LNCAP (cell line): Measurements from ENCODE around the gene TSPAN4.

Source experiments
- CTCF ChIP-seq: fragments of 450-650 bp; IDR thresholded peaks from 2 replicates; pipeline ENCODE4 v1.5.1; 2017; ENCODE audit warnings: mild to moderate bottlenecking

Gene TSPAN4

DNA sequence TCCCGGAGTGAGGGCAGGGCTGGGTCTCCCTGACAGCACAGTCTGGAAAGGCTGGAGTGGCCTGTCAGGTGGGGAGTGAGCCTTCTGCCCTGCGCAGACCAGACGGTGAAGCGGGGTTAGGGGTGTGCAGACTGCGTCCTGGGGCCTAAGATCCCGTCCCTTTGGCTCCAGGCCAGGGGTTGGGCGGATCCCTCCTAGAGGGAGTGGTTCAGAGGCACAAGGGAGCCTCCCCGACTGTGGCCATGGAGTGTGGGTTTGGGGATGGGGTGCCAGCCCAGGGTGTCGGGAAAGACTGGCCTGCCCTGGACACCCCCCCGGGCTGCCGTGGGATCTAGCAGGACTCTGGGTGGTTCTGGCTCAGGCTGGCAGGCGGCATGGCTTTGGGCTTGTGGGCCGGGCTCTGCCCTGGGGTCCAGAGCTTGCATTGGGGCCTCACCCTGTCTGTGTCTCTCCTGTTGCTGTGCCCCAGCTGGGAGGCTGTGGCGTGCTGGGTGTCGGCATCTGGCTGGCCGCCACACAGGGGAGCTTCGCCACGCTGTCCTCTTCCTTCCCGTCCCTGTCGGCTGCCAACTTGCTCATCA is 19.5 kb downstream of the TSPAN4 start:
- TF ChIP-seq CTCF, result no peak

DNA sequence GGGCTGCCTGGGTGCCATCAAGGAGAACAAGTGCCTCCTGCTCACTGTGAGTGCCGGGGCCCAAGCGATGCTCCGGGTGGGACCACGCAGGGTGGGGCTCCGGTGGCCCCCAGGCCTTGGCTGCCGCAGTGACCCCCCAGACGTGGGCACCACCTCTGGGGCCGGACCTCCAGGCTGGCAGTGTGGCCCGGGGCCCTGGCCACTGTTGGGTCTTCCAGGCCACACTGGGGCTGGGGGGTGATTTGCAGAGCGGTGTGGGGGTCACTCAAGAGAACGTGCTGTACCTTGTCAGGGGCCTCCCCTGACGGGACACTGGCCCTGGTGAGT is 20.0 kb downstream of the TSPAN4 start:
- TF ChIP-seq CTCF, result no peak

DNA sequence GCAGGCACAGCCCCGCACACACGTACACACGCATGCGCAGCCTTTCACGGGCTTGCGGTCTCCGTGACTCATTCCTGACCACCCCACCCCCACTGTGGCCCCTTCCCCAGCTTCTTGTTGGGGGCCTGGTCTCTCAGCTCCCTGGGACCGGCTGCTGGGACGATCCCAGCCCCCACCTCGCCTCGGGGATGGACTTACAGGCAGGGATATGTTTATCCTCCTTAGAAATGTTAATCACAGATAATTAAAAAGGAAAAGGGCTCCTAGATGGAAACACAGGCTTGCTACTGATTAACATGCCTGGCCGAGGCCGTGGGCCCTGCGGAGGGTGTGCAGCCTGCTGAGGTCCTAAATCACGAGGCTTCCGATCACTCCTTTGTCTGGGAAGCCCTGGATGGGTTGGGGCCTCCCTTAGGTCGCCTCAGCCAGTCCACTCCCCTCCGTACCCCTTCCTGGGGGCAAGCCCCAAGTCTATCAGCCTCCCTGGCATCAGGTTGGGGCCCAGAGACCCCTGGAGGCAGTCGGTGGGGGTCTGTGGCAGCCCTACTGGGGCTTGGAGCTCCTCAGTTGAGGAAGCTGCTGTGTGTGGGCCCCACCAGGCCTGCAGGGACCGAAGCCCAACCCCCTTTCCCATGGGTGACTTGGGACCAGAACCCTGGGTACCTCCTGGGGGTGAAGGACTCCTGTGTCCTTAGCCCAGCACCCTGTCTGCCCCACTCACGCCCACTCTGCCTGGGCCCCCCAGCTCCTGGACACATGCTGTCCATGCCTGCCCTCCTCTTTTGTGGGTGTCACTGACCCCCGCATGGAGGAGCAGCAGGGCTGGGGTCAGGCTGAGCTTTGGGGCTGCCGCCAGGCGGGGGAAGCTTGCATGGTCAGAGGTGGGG is 20.6 kb downstream of the TSPAN4 start:
- no peak for TF ChIP-seq CTCF

DNA sequence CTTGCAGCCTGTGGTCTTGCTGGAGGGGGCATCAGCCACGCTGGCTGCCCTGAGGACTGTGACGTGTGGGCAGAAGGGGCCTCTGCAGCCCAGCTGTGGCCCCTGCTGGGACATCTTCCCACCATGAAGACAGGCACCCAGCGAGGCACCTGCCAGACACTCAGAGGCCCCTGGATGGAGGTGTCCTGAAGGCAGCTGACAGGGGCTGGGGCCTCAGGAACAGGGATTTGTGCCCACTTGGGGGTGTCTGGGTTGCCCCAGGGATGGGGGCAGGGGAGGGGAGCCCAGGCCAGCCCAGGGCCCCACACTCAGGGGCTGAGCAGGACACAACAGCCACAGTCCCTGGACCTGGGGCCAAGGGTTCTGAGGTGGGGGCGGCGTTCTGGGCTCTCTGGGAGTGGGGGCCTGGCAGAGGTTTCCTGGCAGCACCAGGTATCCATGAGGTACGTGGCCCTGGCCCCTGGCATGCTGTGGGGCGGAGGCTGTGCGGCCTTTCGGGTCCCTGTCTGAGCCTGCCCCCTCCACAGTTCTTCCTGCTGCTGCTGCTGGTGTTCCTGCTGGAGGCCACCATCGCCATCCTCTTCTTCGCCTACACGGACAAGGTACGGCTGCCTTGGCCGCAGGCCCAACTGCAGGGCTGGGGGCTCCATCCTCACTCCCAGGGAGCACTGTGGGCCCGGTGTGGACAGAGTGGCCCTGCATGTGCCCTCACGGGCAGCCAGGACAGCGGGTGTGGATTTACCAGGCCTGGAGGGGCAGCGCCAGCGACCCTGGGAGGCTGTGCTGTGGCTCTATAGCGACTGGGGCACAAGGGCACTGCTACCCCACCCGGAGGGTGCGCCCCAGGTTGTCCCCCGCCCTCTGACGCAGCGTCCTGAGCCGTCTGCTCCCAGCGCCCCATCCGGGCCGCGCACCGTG is 21.5 kb downstream of the TSPAN4 start:
- no peak for TF ChIP-seq CTCF

DNA sequence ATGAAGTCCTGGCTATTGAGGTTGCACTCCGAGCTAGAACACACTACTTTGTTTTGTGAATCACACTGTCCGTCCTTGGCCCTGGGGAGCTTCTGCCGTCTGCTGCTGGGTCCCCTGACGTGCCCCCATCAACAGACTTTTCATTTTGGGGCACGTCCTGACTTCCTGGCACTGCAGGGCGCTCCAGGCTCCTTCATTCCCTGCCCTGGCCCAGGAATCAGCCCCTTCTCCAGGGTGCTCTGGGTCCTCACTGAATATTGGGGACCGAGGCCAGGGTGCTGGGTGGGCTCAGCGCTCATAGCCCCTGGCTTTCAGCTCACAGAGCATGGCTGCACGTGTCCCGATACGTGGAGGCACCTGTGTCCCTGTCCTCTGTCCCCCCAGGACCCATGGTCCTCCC is 22.2 kb downstream of the TSPAN4 start:
- no peak for TF ChIP-seq CTCF

- TF ChIP-seq CTCF, result no peak
Measured at GRCh38 chr11:865462-866430, 23.1 kb downstream of the TSPAN4 start.

- TF ChIP-seq CTCF, result no peak
Measured at GRCh38 chr11:866481-866880, 23.8 kb downstream of the TSPAN4 start.
